ENCODE data around the gene PDZD11.
"Not testable (repeated sequence)": the region's sequence is repeated elsewhere in the genome, so short reads cannot be mapped to it uniquely, and the experiment has no call there.

The PDZD11 gene

GRCh38 chrX:70280573-70280972, 9.2 kb downstream of the PDZD11 start:
- TF ChIP-seq, protein P1, sequence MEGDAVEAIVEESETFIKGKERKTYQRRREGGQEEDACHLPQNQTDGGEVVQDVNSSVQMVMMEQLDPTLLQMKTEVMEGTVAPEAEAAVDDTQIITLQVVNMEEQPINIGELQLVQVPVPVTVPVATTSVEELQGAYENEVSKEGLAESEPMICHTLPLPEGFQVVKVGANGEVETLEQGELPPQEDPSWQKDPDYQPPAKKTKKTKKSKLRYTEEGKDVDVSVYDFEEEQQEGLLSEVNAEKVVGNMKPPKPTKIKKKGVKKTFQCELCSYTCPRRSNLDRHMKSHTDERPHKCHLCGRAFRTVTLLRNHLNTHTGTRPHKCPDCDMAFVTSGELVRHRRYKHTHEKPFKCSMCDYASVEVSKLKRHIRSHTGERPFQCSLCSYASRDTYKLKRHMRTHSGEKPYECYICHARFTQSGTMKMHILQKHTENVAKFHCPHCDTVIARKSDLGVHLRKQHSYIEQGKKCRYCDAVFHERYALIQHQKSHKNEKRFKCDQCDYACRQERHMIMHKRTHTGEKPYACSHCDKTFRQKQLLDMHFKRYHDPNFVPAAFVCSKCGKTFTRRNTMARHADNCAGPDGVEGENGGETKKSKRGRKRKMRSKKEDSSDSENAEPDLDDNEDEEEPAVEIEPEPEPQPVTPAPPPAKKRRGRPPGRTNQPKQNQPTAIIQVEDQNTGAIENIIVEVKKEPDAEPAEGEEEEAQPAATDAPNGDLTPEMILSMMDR (IDR thresholded peaks at IDR 0.05; ENCODE audit: low read depth, low read length), result no peak
- no peak overlapping the region for H3K4me3 ChIP-seq (ENCODE audit: low read depth, low read length)

DNA sequence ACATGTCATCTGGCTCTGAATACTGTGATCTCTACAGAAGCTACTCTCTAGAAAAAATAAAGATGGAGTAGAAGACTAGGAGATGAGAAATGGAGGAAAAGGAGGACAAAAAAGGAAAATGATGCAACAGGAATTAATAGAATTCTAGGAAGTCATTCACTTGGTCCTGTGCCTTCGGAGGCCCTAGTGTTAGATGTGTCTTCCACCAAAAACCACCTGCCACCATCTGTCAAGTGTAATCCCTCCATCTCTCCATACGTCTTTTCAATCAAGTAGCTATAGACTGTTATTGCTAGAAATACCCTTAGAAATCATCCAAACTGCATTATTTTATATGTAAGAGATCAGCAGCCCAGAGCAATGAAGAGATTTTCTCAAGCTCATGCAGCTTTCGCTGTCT, 10.6 kb downstream of the PDZD11 start:
- TF ChIP-seq, protein P1 (IDR thresholded peaks at IDR 0.05; ENCODE audit: low read depth, low read length), result no peak

DNA sequence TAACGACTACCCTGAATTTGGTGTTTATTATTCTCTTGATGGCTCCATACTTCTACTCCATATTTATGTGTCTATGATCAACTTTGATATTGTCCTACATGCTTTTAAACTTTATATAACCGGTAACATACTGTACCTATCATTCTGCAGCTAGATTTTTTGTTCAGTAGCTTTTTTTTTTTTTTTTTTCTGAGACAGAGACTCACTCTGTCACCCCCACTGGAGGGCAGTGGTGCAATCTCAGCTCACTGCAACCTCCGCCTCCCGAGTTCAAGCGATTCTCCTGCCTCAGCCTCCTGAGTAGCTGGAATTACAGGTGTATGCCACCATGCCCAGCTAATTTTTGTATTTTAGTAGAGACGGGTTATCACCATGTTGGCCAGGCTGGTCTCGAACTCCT, 15.7 kb downstream of the PDZD11 start:
- not testable (repeated sequence) for H3K4me3 ChIP-seq (ENCODE audit: low read depth, low read length)

More for the DNA sequence above, 10.6 kb downstream of the PDZD11 start:
- no peak overlapping the region for H3K4me3 ChIP-seq (ENCODE audit: low read depth, low read length)

- no peak within 1 kb of the TSS for H3K4me3 ChIP-seq (ENCODE audit: low read depth, low read length)
- TF ChIP-seq, protein P1 (IDR thresholded peaks at IDR 0.05; ENCODE audit: low read depth, low read length), result no peak
Measured at GRCh38 chrX:70268034-70268433, 21.7 kb downstream of the PDZD11 start, which contains the start of gene ARR3. TSS of gene ARR3 (plus strand) at chrX:70268334. CDS start at chrX:70269386, 1,052 bp downstream.

DNA sequence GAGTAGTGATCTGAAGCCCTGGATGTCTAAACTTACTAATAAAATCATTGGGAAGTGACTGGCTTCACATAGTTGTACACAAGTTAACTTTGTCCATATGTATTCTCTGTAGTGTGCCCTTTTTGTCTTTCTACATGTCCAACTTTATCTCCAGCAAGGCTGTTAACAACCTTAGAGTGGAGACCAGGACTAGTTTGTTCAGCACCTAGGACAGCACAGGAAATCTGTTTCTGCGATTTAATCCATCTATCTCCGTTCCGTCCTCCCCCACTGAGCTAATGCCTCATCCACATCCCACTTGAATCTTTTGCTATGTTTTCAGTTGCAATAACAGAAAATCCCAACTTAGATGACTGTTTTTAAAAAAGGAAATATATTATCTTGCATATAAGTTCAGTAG, 24.9 kb downstream of the PDZD11 start:
- TF ChIP-seq, protein P1 (IDR thresholded peaks at IDR 0.05; ENCODE audit: low read depth, low read length), result no peak
- no peak overlapping the region for H3K4me3 ChIP-seq (ENCODE audit: low read depth, low read length)

DNA sequence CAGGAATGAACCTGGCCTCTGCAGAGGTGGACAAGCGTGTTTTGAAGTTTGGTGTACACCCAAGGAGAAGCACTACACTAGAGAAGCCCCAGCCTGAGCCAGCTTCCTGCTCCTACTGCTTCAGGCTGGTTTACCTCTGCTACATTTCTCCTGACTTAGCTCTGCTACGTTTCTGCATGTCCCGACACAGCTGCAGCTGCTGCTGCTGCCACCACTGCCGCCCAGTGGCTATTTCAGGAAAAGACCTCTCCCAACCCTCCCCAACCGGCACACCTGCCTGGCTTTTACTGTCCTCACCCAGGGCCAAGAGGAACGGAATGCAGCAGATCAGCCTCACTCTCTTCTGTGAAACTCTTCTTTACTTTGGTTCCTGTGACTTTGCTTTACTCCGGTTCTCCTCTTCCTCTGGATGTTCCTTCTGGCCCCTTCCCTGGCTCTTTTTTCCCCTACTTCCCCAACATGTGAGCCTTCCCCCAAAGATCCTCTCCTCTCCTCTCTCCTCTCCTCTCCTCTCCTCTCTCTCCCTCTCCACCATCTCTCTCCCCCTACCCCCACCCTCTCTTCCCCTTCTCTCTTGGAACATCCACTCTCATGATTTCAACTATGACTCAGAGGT, 26.7 kb downstream of the PDZD11 start:
- TF ChIP-seq, protein P1 (IDR thresholded peaks at IDR 0.05; ENCODE audit: low read depth, low read length), result peak; percentile 70
- H3K4me3 ChIP-seq (ENCODE audit: low read depth, low read length), result no peak overlapping the region

GRCh38 chrX:70260104-70260503, 29.6 kb downstream of the PDZD11 start, which contains the start of gene P2RY4:
TSS of gene P2RY4 (minus strand) at chrX:70260204. CDS start at chrX:70259624, 580 bp downstream.
- H3K4me3 ChIP-seq (ENCODE audit: low read depth, low read length), result no peak within 1 kb of the TSS
- TF ChIP-seq, protein P1 (IDR thresholded peaks at IDR 0.05; ENCODE audit: low read depth, low read length), result no peak

Measured in WI38 (cell line).